Upper lobe of right lung (tissue), 1 donor: Measurements from ENCODE around the gene TOMM40. TPM values are rescaled to one million over a fixed set of nuclear protein-coding genes. Genes with fewer than 3 reads are reported as not detected.
"Not testable (repeated sequence)": the region's sequence is repeated elsewhere in the genome, so short reads cannot be mapped to it uniquely, and the experiment has no call there.

Source experiments
- ATAC-seq: fragments of 200-7000 bp; cut with Tn5 transposase; one replicate; pipeline ENCODE4 v1.9.1; 2020; ENCODE audit warnings: mild to moderate bottlenecking, moderate library complexity
- DNase-seq: peaks from one replicate; pipeline ENCODE4 v3.0.0-alpha.2; 2020
- H3K27ac ChIP-seq: fragments of 200-600 bp; one replicate; pipeline ENCODE4 v1.8.0; 2022
- H3K27me3 ChIP-seq: fragments of 200-600 bp; one replicate; pipeline ENCODE4 v1.8.0; 2022; ENCODE audit warnings: mild to moderate bottlenecking
- H3K36me3 ChIP-seq: fragments of 200-600 bp; one replicate; pipeline ENCODE4 v1.8.0; 2022
- H3K4me1 ChIP-seq: fragments of 200-600 bp; one replicate; pipeline ENCODE4 v1.8.0; 2022
- H3K4me3 ChIP-seq: fragments of 200-600 bp; one replicate; pipeline ENCODE4 v1.8.0; 2022; ENCODE audit warnings: mild to moderate bottlenecking
- H3K9me3 ChIP-seq: fragments of 200-600 bp; one replicate; pipeline ENCODE4 v1.8.0; 2022
- intact Hi-C: fragments of 100-400 bp; cut with DNase I; formaldehyde crosslinking; loops from one replicate; pipeline ENCODE4 v1.11.0; 2022
- total RNA-seq: library from RNA; stranded (reverse); fragmentation: NEBNext Ultra II Directional; extraction: Animal tissue kit (Norgen Biotek cat#: 25700); gene quantifications from one replicate; pipeline ENCODE4 v1.2.1, GENCODE V29; 2021
- TF ChIP-seq, protein P1 (sequence below): fragments of 200-600 bp; IDR thresholded peaks from one replicate; pipeline ENCODE4 v1.8.0; 2022; ENCODE audit warnings: antibody characterized with exemption
- donor health status: DM: no; HTN: yes; CAD: no; lungs with severe emphysema.

Gene TOMM40
- total RNA-seq, 1 donor from 2014 or later = 52.4 TPM

DNA sequence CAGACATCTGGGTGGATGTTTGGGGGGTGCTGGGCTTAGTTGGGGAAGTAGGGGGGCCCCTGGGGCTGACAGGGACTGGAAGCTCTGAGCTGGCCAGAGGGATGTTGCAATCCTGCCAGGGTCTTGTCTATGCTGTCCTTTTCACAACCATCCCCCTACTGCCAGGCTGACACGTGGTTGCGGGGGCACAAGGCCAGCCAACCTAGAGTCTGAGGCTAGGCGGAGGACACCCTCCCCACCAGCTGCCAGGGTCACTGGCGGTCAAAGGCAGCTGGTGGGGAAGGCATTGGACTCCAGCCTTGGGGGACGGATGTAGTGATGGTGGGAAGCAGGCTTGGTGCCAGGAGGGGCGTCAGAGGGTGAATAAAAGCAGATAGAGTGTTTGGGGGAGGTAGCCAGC, 21.8 kb downstream of the TOMM40 start:
- Histone ChIP-seq H3K27ac (no peak overlapping the region), H3K27me3 (no peaks in the 10 kb centered on the region), H3K36me3 (no peaks in the 10 kb centered on the region), H3K4me3 (no peak overlapping the region), H3K9me3 (no peaks in the 10 kb centered on the region), H3K4me1 (peaks cover 4% of the 10 kb centered on the region)
- ATAC-seq (peak; percentile 62), DNase-seq (peak; percentile 85)
- TF ChIP-seq, protein P1, sequence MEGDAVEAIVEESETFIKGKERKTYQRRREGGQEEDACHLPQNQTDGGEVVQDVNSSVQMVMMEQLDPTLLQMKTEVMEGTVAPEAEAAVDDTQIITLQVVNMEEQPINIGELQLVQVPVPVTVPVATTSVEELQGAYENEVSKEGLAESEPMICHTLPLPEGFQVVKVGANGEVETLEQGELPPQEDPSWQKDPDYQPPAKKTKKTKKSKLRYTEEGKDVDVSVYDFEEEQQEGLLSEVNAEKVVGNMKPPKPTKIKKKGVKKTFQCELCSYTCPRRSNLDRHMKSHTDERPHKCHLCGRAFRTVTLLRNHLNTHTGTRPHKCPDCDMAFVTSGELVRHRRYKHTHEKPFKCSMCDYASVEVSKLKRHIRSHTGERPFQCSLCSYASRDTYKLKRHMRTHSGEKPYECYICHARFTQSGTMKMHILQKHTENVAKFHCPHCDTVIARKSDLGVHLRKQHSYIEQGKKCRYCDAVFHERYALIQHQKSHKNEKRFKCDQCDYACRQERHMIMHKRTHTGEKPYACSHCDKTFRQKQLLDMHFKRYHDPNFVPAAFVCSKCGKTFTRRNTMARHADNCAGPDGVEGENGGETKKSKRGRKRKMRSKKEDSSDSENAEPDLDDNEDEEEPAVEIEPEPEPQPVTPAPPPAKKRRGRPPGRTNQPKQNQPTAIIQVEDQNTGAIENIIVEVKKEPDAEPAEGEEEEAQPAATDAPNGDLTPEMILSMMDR = no peak
- intact Hi-C loops = no loop called here

DNA sequence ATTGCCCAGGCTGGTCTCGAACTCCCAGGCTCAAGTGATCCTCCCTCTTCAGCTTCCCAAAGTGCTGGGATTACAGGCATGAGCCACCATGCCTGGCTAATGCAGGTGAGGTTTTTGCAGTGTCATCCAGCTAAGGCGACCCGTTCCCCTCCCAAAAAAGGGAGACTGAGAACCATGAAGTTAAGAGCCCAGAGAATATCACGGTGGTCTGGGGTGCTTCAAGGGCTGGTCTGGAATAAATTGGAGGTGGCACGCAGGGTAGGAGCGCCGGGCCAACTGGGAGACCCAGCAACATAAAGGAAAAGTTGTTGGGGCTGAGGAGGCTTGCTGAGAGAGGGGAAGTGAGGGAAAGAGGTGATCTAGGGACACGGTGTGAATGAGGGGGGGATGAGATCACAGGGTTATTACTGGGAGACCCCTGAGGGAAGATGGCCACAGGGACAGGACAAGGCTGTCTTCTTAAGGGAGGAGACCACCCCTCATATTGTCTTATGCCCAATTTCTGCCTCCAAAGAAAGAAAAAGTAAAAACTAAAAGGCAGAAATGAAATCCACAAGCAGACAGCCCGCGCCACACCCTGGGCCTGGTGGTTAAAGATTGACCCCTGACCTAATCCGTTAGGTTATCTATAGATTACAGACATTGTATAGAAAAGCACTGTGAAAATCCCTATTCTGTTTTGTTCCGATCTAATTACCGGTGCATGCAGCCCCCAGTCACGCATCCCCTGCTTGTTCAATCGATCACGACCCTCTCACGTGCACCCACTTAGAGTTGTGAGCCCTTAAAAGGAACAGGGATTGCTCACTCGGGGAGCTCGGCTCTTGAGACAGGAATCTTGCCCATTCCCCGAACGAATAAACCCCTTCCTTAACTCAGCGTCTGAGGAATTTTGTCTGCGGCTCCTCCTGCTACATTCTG, 22.7 kb downstream of the TOMM40 start:
- H3K9me3 ChIP-seq, H3K4me1 ChIP-seq, intact Hi-C loops, H3K36me3 ChIP-seq, H3K27me3 ChIP-seq, ATAC-seq, DNase-seq: not testable (repeated sequence)
- Histone ChIP-seq H3K27ac (peak overlapping the region; percentile 11), H3K4me3 (peak overlapping the region; percentile 57)

DNA sequence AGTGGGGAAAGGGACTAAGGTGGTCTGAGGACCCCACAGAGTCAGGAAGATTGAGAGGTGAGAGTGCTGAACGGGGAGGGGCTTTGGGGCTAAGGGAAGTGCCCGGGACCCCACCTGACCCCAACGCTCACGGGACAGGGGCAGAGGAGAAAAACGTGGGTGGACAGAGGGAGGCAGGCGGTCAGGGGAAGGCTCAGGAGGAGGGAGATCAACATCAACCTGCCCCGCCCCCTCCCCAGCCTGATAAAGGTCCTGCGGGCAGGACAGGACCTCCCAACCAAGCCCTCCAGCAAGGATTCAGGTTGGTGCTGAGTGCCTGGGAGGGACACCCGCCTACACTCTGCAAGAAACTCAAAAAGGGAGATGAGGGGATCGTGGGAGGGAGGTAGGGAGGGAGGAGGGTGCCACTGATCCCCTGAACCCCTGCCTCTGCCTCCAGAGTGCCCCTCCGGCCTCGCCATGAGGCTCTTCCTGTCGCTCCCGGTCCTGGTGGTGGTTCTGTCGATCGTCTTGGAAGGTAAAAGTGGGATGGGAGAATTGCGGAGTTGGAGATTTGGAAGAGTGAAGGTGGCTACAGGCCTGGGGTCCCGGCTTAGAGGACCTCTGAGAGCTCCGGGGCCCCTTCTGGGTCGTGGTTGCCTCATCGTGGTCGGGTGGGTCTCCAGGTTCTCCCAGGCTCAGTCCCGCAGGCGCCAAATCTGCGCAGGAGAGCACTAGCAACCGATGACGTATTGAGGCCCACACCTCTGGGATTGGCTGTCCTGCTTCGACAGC, 23.6 kb downstream of the TOMM40 start, which contains the start of gene APOC1:
Gene APOC1 (plus strand): TSS at position 176 of the 774 bp plus-strand sequence. CDS start 284 bp downstream, at position 460.
- H3K4me3 ChIP-seq = peak within 1 kb of the TSS; percentile 57
- H3K9me3 ChIP-seq, H3K36me3 ChIP-seq, intact Hi-C loops, H3K27me3 ChIP-seq, H3K4me1 ChIP-seq: not testable (repeated sequence)
- ATAC-seq = peak; percentile 88
- H3K27ac ChIP-seq = peak within 1 kb of the TSS; percentile 71
- DNase-seq = peak; percentile 92

DNA sequence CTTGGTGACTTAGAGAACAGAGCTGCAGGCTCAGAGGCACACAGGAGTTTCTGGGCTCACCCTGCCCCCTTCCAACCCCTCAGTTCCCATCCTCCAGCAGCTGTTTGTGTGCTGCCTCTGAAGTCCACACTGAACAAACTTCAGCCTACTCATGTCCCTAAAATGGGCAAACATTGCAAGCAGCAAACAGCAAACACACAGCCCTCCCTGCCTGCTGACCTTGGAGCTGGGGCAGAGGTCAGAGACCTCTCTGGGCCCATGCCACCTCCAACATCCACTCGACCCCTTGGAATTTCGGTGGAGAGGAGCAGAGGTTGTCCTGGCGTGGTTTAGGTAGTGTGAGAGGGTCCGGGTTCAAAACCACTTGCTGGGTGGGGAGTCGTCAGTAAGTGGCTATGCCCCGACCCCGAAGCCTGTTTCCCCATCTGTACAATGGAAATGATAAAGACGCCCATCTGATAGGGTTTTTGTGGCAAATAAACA, 33.2 kb downstream of the TOMM40 start:
- Histone ChIP-seq H3K4me1 (peaks cover 24% of the 10 kb centered on the region), H3K9me3 (no peaks in the 10 kb centered on the region), H3K36me3 (no peaks in the 10 kb centered on the region), H3K27ac (peak overlapping the region; percentile 17), H3K27me3 (no peaks in the 10 kb centered on the region), H3K4me3 (no peak overlapping the region)
- ATAC-seq (peak; percentile 9), DNase-seq (no peak)
- TF ChIP-seq, protein P1 = no peak
- intact Hi-C loops = no loop called here

DNA sequence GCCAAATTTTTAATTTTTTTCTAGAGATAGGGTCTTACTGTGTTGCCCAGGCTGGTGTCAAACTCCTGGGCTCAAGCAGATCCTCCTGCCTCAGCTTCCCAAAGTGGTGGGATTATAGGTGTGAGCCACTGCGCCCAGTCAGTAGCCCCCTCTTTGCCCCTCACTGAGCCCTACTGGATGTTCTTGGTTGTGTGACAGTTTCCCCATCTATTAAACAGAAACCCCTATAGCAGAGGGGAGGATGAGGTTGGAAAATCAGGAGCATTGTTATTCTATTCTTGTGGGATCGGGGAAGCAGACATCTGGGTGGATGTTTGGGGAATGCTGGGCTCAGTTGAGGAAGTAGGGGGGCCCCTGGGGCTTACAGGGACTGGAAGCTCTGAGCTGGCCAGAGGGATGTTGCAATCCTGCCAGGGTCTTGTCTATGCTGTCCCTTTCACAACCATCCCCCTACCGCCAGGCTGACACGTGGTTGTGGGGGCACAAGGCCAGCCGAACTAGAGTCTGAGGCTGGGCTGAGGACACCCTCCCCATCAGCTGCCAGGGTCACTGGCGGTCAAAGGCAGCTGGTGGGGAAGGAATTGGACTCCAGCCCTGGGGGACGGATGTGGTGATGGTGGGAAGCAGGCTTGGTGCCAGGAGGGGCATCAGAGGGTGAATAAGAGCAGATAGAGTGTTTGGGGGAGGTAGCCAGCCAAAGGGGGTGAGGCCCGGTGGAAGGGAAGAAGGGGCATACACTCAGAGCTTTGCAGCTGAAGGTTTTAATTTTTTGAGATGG, 34.2 kb downstream of the TOMM40 start:
- Histone ChIP-seq H3K36me3 (no peaks in the 10 kb centered on the region), H3K9me3 (no peaks in the 10 kb centered on the region), H3K27me3 (no peaks in the 10 kb centered on the region), H3K27ac (peak overlapping the region; percentile 40), H3K4me1 (peaks cover 24% of the 10 kb centered on the region), H3K4me3 (no peak overlapping the region)
- ATAC-seq (peak; percentile 82), DNase-seq (peak; percentile 88)
- intact Hi-C loops = no loop called here
- TF ChIP-seq, protein P1 = no peak

DNA sequence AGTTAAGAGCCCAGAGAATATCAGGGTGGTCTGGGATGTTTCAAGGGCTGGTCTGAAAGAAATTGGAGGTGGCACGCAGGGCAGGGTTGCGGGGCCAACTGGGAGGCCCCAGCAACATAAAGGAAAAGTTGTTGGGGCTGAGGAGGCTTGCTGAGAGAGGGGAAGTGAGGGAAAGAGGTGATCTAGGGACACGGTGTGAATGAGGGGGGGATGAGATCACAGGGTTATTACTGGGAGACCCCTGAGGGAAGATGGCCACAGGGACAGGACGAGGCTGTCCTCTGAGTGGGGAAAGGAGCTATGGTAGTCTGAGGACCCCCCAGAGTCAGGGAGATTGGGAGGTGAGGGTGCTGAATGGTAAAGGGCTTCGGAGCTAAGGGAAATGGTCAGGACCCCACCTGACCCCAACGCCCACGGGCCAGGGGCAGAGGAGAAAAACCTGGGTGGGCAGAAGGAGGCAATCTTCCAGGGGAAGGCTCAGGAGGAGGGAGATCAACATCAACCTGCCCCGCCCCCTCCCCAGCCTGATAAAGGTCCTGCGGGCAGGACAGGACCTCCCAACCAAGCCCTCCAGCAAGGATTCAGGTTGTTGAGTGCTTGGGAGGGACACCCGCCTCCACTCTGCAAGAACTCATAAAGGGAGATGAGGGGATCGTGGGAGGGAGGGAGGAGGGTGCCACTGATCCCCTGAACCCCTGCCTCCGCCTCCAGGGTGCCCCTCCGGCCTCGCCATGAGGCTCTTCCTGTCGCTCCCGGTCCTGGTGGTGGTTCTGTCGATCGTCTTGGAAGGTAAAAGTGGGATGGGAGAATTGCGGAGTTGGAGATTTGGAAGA, 35.4 kb downstream of the TOMM40 start:
- Histone ChIP-seq H3K4me1 (peaks cover 24% of the 10 kb centered on the region), H3K27ac (peak overlapping the region; percentile 14)
- H3K36me3 ChIP-seq, DNase-seq, H3K9me3 ChIP-seq, intact Hi-C loops, H3K27me3 ChIP-seq, H3K4me3 ChIP-seq: not testable (repeated sequence)
- ATAC-seq = peak; percentile 5
